ENCODE measurements around the gene KRT40. TPM values are rescaled to one million over a fixed set of nuclear protein-coding genes. Genes with fewer than 3 reads are reported as not detected.

Gene KRT40
- total and polyA plus RNA-seq, 2 experiments from 2014 or later = 0.33 TPM; not detected in 1

DNA sequence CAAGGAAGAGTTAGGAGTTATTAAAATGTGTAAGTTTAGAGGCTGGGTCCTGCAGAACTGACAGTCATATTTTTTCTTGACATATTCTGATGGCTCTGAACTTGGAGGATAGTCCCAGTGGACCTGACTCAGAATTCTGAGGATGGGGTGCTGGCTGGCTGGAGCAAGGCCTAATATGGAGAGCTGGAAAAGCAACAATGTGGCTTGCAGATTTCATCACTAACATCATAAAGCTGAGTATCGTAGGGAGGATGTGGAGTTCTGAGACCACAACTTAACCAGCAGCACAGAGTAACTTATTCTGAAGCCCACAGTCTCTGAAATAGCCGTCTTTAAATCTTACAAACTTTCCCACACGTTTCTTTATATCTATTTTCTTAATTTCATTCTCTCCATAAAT lies 40.6 kb upstream of the KRT40 start:
- Histone ChIP-seq H4K20me1 (ENCODE audit: insufficient read depth, poor library complexity, severe bottlenecking) (no peaks in the 10 kb centered on the region), H3K27me3 (no peaks in the 10 kb centered on the region), H3K36me3 (replicated peaks; ENCODE audit: insufficient read depth, low read depth) (no peaks in the 10 kb centered on the region), H3K4me3 (no peak overlapping the region), H3K9me3 (ENCODE audit: low read depth) (no peaks in the 10 kb centered on the region), H3K4me2 (no peak overlapping the region), H2AFZ (no peak overlapping the region), H3K79me2 (no peaks in the 10 kb centered on the region), H3K27ac (no peak overlapping the region), H3K9me2 (replicated peaks; ENCODE audit: insufficient read depth) (no peaks in the 10 kb centered on the region), H3K4me1 (ENCODE audit: insufficient read depth) (no peaks in the 10 kb centered on the region)
- DNase-seq (ENCODE audit: low spot score) = no peak
- WGBS (ENCODE audit: low lambda C conversion rate, missing lambda C conversion rate) = 93% methylated on average over 3 of the region's 3 CpGs
- TF ChIP-seq EZH2 (IDR thresholded peaks at IDR 0.05; ENCODE audit: borderline replicate concordance) = no peak
- TF ChIP-seq EZH2phosphoT487 (IDR thresholded peaks at IDR 0.05; ENCODE audit: low read depth, severe bottlenecking, unreplicated experiment) = no peak
- TF ChIP-seq CTCF (IDR thresholded peaks at IDR 0.05; ENCODE audit: poor library complexity) = no peak

GRCh38 chr17:41020336-41020735 lies 36.2 kb upstream of the KRT40 start:
- no peak overlapping the region for H3K27ac ChIP-seq
- no peaks in the 10 kb centered on the region for H3K9me3 ChIP-seq (ENCODE audit: low read depth)
- no peaks in the 10 kb centered on the region for H3K27me3 ChIP-seq
- no peaks in the 10 kb centered on the region for H3K36me3 ChIP-seq (replicated peaks; ENCODE audit: insufficient read depth, low read depth)
- H3K4me3 ChIP-seq = no peak overlapping the region
- TF ChIP-seq EZH2 (IDR thresholded peaks at IDR 0.05; ENCODE audit: borderline replicate concordance) = no peak
- no peak for TF ChIP-seq CTCF (IDR thresholded peaks at IDR 0.05; ENCODE audit: poor library complexity)
- TF ChIP-seq EZH2phosphoT487 (IDR thresholded peaks at IDR 0.05; ENCODE audit: low read depth, severe bottlenecking, unreplicated experiment) = no peak
- H3K4me1 ChIP-seq (ENCODE audit: insufficient read depth) = no peaks in the 10 kb centered on the region
- H3K4me2 ChIP-seq = no peak overlapping the region
- no peaks in the 10 kb centered on the region for H3K79me2 ChIP-seq
- H2AFZ ChIP-seq = no peak overlapping the region
- no peaks in the 10 kb centered on the region for H4K20me1 ChIP-seq (ENCODE audit: insufficient read depth, poor library complexity, severe bottlenecking)
- no peak for DNase-seq (ENCODE audit: low spot score)
- no peaks in the 10 kb centered on the region for H3K9me2 ChIP-seq (replicated peaks; ENCODE audit: insufficient read depth)

GRCh38 chr17:41019415-41019814 lies 35.3 kb upstream of the KRT40 start:
- no peak overlapping the region for H3K4me3 ChIP-seq
- no peak overlapping the region for H3K4me2 ChIP-seq
- 92% methylated on average over 3 of the region's 3 CpGs for WGBS (ENCODE audit: low lambda C conversion rate, missing lambda C conversion rate)
- DNase-seq (ENCODE audit: low spot score) = no peak
- no peak overlapping the region for H2AFZ ChIP-seq
- H3K27me3 ChIP-seq = no peaks in the 10 kb centered on the region
- no peaks in the 10 kb centered on the region for H4K20me1 ChIP-seq (ENCODE audit: insufficient read depth, poor library complexity, severe bottlenecking)
- no peak overlapping the region for H3K27ac ChIP-seq
- no peaks in the 10 kb centered on the region for H3K9me2 ChIP-seq (replicated peaks; ENCODE audit: insufficient read depth)
- TF ChIP-seq EZH2phosphoT487 (IDR thresholded peaks at IDR 0.05; ENCODE audit: low read depth, severe bottlenecking, unreplicated experiment) (no peak), EZH2 (IDR thresholded peaks at IDR 0.05; ENCODE audit: borderline replicate concordance) (no peak), CTCF (IDR thresholded peaks at IDR 0.05; ENCODE audit: poor library complexity) (no peak)
- no peaks in the 10 kb centered on the region for H3K4me1 ChIP-seq (ENCODE audit: insufficient read depth)
- no peaks in the 10 kb centered on the region for H3K36me3 ChIP-seq (replicated peaks; ENCODE audit: insufficient read depth, low read depth)
- H3K9me3 ChIP-seq (ENCODE audit: low read depth) = no peaks in the 10 kb centered on the region
- H3K79me2 ChIP-seq = no peaks in the 10 kb centered on the region

DNA sequence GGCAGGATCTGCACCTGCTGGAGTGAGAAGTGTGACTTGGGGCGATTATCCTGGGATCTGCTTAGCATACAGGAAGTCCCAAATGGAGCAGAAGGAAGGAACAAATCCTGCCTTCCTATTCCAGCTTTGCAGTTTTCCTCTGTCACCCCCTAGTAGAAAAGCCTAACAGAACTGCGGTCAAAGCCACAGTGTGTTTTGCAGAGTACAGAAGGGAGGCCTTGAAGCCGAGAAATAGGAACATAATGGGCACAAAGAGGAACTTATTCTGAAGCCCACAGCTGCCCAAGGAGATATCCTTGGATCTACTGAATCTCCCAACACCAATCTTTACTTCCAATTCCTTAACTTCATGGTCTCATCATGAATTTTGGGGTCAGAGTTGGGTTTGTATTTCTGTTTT lies 34.4 kb upstream of the KRT40 start:
- Histone ChIP-seq H3K4me1 (ENCODE audit: insufficient read depth) (no peaks in the 10 kb centered on the region), H3K27me3 (no peaks in the 10 kb centered on the region), H2AFZ (no peak overlapping the region), H3K79me2 (no peaks in the 10 kb centered on the region), H3K27ac (no peak overlapping the region), H3K9me2 (replicated peaks; ENCODE audit: insufficient read depth) (no peaks in the 10 kb centered on the region), H3K9me3 (ENCODE audit: low read depth) (no peaks in the 10 kb centered on the region), H3K36me3 (replicated peaks; ENCODE audit: insufficient read depth, low read depth) (no peaks in the 10 kb centered on the region), H3K4me2 (no peak overlapping the region), H3K4me3 (no peak overlapping the region), H4K20me1 (ENCODE audit: insufficient read depth, poor library complexity, severe bottlenecking) (no peaks in the 10 kb centered on the region)
- no peak for DNase-seq (ENCODE audit: low spot score)
- WGBS (ENCODE audit: low lambda C conversion rate, missing lambda C conversion rate) = 93% methylated on average over 3 of the region's 3 CpGs
- TF ChIP-seq CTCF (IDR thresholded peaks at IDR 0.05; ENCODE audit: poor library complexity) (no peak), EZH2 (IDR thresholded peaks at IDR 0.05; ENCODE audit: borderline replicate concordance) (no peak), EZH2phosphoT487 (IDR thresholded peaks at IDR 0.05; ENCODE audit: low read depth, severe bottlenecking, unreplicated experiment) (no peak)

Data from hepatocyte (in vitro differentiated cells).